Measurements from ENCODE around the gene GSTCD. TPM values are rescaled to one million over a fixed set of nuclear protein-coding genes. Genes with fewer than 3 reads are reported as not detected.

Gene GSTCD
- total RNA-seq, 1 donor from 2014 or later = 17.9 TPM

GRCh38 chr4:105710678-105711077, 2.1 kb downstream of the GSTCD start:
- no peak for TF ChIP-seq CTCF (IDR thresholded peaks at IDR 0.05; ENCODE audit: insufficient read depth, low read length, poor library complexity, severe bottlenecking)
- H3K4me3 ChIP-seq (ENCODE audit: low read depth, low read length) = no peak overlapping the region
- no peak for DNase-seq (ENCODE audit: low read depth)
- no peaks in the 10 kb centered on the region for H3K36me3 ChIP-seq (ENCODE audit: control insufficient read depth, insufficient read depth, low read length)
- H3K27me3 ChIP-seq (ENCODE audit: control insufficient read depth, insufficient read depth, low read length) = no peaks in the 10 kb centered on the region

- DNase-seq (ENCODE audit: low read depth) = no peak
- Histone ChIP-seq H3K4me3 (ENCODE audit: low read depth, low read length) (no peak overlapping the region), H3K27me3 (ENCODE audit: control insufficient read depth, insufficient read depth, low read length) (no peaks in the 10 kb centered on the region), H3K36me3 (ENCODE audit: control insufficient read depth, insufficient read depth, low read length) (no peaks in the 10 kb centered on the region)
- TF ChIP-seq CTCF (IDR thresholded peaks at IDR 0.05; ENCODE audit: insufficient read depth, low read length, poor library complexity, severe bottlenecking) = no peak
Observed at GRCh38 chr4:105712766-105713165, 4.2 kb downstream of the GSTCD start.

- Histone ChIP-seq H3K36me3 (ENCODE audit: control insufficient read depth, insufficient read depth, low read length) (no peaks in the 10 kb centered on the region), H3K4me3 (ENCODE audit: low read depth, low read length) (no peak overlapping the region), H3K27me3 (ENCODE audit: control insufficient read depth, insufficient read depth, low read length) (no peaks in the 10 kb centered on the region)
- DNase-seq (ENCODE audit: low read depth) = no peak
- no peak for TF ChIP-seq CTCF (IDR thresholded peaks at IDR 0.05; ENCODE audit: insufficient read depth, low read length, poor library complexity, severe bottlenecking)
Observed at GRCh38 chr4:105714071-105714521, 5.5 kb downstream of the GSTCD start.

DNA sequence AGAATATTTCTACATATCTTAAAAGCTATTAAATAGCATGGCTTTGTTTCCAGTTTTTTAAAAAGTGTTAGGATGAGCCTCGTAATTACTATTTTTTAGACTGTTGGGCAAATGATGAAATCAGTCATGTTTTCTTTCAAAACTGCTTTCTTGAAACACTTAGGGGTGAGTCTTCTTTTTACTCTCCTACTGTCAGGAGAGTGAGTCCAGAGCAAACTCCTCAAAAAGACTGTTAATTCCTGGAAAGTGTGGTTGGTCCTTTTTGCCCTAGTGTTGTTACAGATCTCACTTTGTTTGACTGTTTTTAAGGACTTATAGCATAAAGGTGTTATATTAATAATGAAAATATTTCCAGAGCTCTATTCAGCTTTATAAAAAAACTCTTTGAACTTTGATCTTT, 6.3 kb downstream of the GSTCD start:
- DNase-seq (ENCODE audit: low read depth) = no peak
- TF ChIP-seq CTCF (IDR thresholded peaks at IDR 0.05; ENCODE audit: insufficient read depth, low read length, poor library complexity, severe bottlenecking) = no peak

DNA sequence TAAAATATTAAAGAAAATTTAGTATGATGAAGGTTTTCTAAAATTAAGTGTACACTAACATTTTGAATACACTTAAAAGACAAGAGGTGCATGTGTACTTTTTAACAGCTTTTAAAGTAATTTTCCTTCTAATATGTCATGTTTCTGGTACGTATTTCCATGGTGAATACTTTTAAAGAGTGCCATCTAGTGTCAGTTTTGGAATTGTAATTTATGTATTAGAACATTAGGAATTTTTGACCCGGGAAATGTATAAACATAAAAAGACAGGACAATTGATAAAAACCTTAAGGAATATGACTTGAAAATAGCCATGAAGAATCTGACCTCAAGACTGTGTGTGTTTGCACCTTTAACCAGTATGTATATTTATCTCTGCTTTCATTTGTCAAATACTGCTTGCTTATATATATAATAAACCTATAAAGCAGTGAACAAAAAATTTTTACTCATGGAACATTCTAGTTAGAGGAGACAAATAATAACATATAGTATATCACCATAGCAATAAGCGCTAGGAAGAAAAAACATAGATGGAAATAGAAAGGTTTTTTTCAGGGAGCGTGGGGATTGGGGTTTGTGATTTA, 7.2 kb downstream of the GSTCD start:
- no peaks in the 10 kb centered on the region for H3K27me3 ChIP-seq (ENCODE audit: control insufficient read depth, insufficient read depth, low read length)
- H3K4me3 ChIP-seq (ENCODE audit: low read depth, low read length) = no peak overlapping the region
- TF ChIP-seq CTCF (IDR thresholded peaks at IDR 0.05; ENCODE audit: insufficient read depth, low read length, poor library complexity, severe bottlenecking) = peak; percentile 30
- DNase-seq (ENCODE audit: low read depth) = no peak
- H3K36me3 ChIP-seq (ENCODE audit: control insufficient read depth, insufficient read depth, low read length) = no peaks in the 10 kb centered on the region

More for the DNA sequence above, 6.3 kb downstream of the GSTCD start:
- no peaks in the 10 kb centered on the region for H3K27me3 ChIP-seq (ENCODE audit: control insufficient read depth, insufficient read depth, low read length)
- no peak overlapping the region for H3K4me3 ChIP-seq (ENCODE audit: low read depth, low read length)
- H3K36me3 ChIP-seq (ENCODE audit: control insufficient read depth, insufficient read depth, low read length) = no peaks in the 10 kb centered on the region

DNA sequence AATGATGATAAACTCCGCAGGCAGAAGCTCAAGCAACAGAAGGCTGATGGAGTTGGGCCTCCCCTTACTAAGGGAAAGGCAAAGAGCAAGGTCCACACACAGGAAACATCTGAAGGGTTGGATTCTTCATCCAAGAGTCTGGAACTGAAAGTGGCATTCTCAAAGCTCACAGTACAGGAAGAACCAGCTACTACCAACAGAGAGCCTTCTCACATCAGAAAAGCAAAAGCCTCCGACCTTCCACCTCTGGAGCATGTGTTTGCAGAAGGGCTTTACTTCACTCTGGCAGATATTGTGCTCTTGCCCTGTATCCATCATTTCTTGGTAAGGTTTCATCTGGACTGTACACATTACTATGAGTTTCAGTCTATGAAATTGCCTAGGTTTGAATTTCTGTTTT, 10.6 kb downstream of the GSTCD start:
- Histone ChIP-seq H3K36me3 (ENCODE audit: control insufficient read depth, insufficient read depth, low read length) (no peaks in the 10 kb centered on the region), H3K4me3 (ENCODE audit: low read depth, low read length) (no peak overlapping the region), H3K27me3 (ENCODE audit: control insufficient read depth, insufficient read depth, low read length) (no peaks in the 10 kb centered on the region)
- TF ChIP-seq CTCF (IDR thresholded peaks at IDR 0.05; ENCODE audit: insufficient read depth, low read length, poor library complexity, severe bottlenecking) = no peak
- DNase-seq (ENCODE audit: low read depth) = no peak
